H1 (cell line): Measurements from ENCODE around the gene OR52E2. TPM values are rescaled to one million over a fixed set of nuclear protein-coding genes. Genes with fewer than 3 reads are reported as not detected.

ENCODE experiments used
- CTCF ChIA-PET: fragments of 300-600 bp; sonication (Branson Sonifier 250); formaldehyde crosslinking; loops from one replicate; lab custom pipeline; 2021; ENCODE audit not compliant: partially characterized antibody; lab: Charles Lee
- POLR2A ChIA-PET: fragments of 300-600 bp; sonication (Branson Sonifier 250); formaldehyde crosslinking; loops from one replicate; lab custom pipeline; 2021; ENCODE audit warnings: inconsistent platforms; ENCODE audit not compliant: partially characterized antibody; lab: Charles Lee
- DNase-seq, 2 experiments: peaks; one replicate each; pipeline versions ENCODE4 v3.0.0 to v3.0.0-alpha.2; 2010 to 2022; ENCODE audit warnings: low spot score in 2 of 2, low read depth in 1 of 2, mixed read lengths in 1 of 2
- FAIRE-seq: peaks from 2 replicates; lab custom pipeline; 2011; peaks lifted over from hg19 to GRCh38; lab: Jason Lieb, UNC
- H2AFZ ChIP-seq: 2 replicates; pipeline ENCODE4 v1.8.1; 2012; ENCODE audit warnings: low read length, inconsistent platforms
- H2AK5ac ChIP-seq: 2 replicates; pipeline ENCODE4 v1.6.1; 2013; ENCODE audit warnings: low read depth, low read length
- H2BK120ac ChIP-seq: replicated peaks from 2 replicates; pipeline ENCODE3; 2013; ENCODE audit warnings: low read depth, low read length, inconsistent platforms
- H2BK12ac ChIP-seq: 2 replicates; pipeline ENCODE4 v1.6.1; 2013; ENCODE audit warnings: low read depth, low read length
- H2BK15ac ChIP-seq: 2 replicates; pipeline ENCODE4 v1.6.1; 2013; ENCODE audit warnings: low read length
- H2BK20ac ChIP-seq: 2 replicates; pipeline ENCODE4 v1.6.1; 2013; ENCODE audit warnings: low read length
- H2BK5ac ChIP-seq: 2 replicates; pipeline ENCODE4 v1.6.1; 2013; ENCODE audit warnings: low read depth, low read length
- H3K14ac ChIP-seq: 2 replicates; pipeline ENCODE4 v1.6.1; 2013; ENCODE audit warnings: inconsistent platforms; ENCODE audit not compliant: insufficient read length
- H3K18ac ChIP-seq: 2 replicates; pipeline ENCODE4 v1.6.1; 2013; ENCODE audit warnings: low read length; ENCODE audit errors: extremely low read depth
- H3K23ac ChIP-seq: 2 replicates; pipeline ENCODE4 v1.6.1; 2013; ENCODE audit warnings: inconsistent platforms; ENCODE audit not compliant: insufficient read length
- H3K23me2 ChIP-seq: 2 replicates; pipeline ENCODE4 v1.6.1; 2013; ENCODE audit warnings: low read depth, low read length
- H3K27ac ChIP-seq: 2 replicates; pipeline ENCODE4 v1.6.1; 2011; ENCODE audit warnings: low read depth, low read length, inconsistent platforms
- H3K27me3 ChIP-seq, 4 experiments: replicated peaks in 1 of 4; 1 replicate in 1 of 4; 2 replicates in 3 of 4; pipeline versions ENCODE4 v1.6.1 to v1.8.1; 2011 to 2013; ENCODE audit warnings: low read length in 3 of 4, mild to moderate bottlenecking in 3 of 4, inconsistent platforms in 2 of 4, mixed read lengths in 2 of 4, moderate library complexity in 1 of 4; ENCODE audit not compliant: control insufficient read depth in 3 of 4, insufficient read depth in 3 of 4; ENCODE audit errors: extremely low read depth in 1 of 4
- H3K36me3 ChIP-seq, 4 experiments: 2 replicates each; pipeline versions ENCODE4 v1.6.1 to v1.8.1; 2011 to 2013; ENCODE audit warnings: mild to moderate bottlenecking in 4 of 4, low read length in 3 of 4, moderate library complexity in 2 of 4, control low read depth in 1 of 4, inconsistent platforms in 1 of 4; ENCODE audit not compliant: insufficient read depth in 4 of 4, control insufficient read depth in 2 of 4
- H3K4ac ChIP-seq: replicated peaks from 2 replicates; pipeline ENCODE3; 2013; ENCODE audit warnings: low read length, low read depth, mixed read lengths, inconsistent platforms; ENCODE audit not compliant: insufficient read length
- H3K4me1 ChIP-seq, 4 experiments: replicated peaks in 1 of 4; 1 replicate in 1 of 4; 2 replicates in 3 of 4; pipeline versions ENCODE4 v1.6.1 to v1.8.1; 2011 to 2013; ENCODE audit warnings: low read length in 3 of 4, inconsistent platforms in 2 of 4, mixed read lengths in 1 of 4; ENCODE audit not compliant: insufficient read depth in 4 of 4, control insufficient read depth in 3 of 4
- H3K4me2 ChIP-seq, 2 experiments: 2 replicates each; pipeline versions ENCODE4 v1.6.1 to v1.8.1; 2011 to 2013; ENCODE audit warnings: low read depth in 2 of 2, low read length in 2 of 2, control low read depth in 1 of 2, inconsistent platforms in 1 of 2, mild to moderate bottlenecking in 1 of 2; ENCODE audit not compliant: insufficient read depth in 1 of 2
- H3K4me3 ChIP-seq, 4 experiments: fragments of 200-600, 300-600 bp in 1 of 4; sonication (generic), shearing (Covaris generic), sonication (Bioruptor Twin) in 1 of 4; 2 replicates each; pipeline versions ENCODE4 v1.5.1 to v1.8.1; 2011 to 2016; ENCODE audit warnings: low read length in 4 of 4, low read depth in 3 of 4, control low read depth in 2 of 4, inconsistent platforms in 2 of 4, mild to moderate bottlenecking in 2 of 4, mixed read lengths in 1 of 4, moderate library complexity in 1 of 4; ENCODE audit not compliant: insufficient read depth in 2 of 4; ENCODE audit errors: extremely low read depth in 1 of 4
- H3K56ac ChIP-seq: replicated peaks from 2 replicates; pipeline ENCODE3; 2013; ENCODE audit warnings: low read depth, mild to moderate bottlenecking, mixed read lengths, low read length, inconsistent platforms; ENCODE audit not compliant: insufficient read length
- H3K79me1 ChIP-seq: 2 replicates; pipeline ENCODE4 v1.6.1; 2013; ENCODE audit warnings: low read depth, low read length, control low read depth
- H3K79me2 ChIP-seq, 2 experiments: 2 replicates each; pipeline versions ENCODE4 v1.6.1 to v1.8.1; 2012 to 2013; ENCODE audit warnings: low read length in 2 of 2, mild to moderate bottlenecking in 2 of 2, inconsistent platforms in 1 of 2; ENCODE audit not compliant: insufficient read depth in 2 of 2, control insufficient read depth in 1 of 2
- H3K9ac ChIP-seq, 4 experiments: replicated peaks in 1 of 4; 1 replicate in 1 of 4; 2 replicates in 3 of 4; pipeline versions ENCODE4 v1.6.1 to v1.8.1; 2011 to 2013; ENCODE audit warnings: low read depth in 3 of 4, low read length in 3 of 4, control low read depth in 2 of 4, mild to moderate bottlenecking in 2 of 4, moderate library complexity in 2 of 4, inconsistent platforms in 1 of 4; ENCODE audit errors: extremely low read depth in 1 of 4
- H3K9me3 ChIP-seq, 2 experiments: 2 replicates each; pipeline versions ENCODE4 v1.6.1 to v1.8.1; 2012 to 2013; ENCODE audit warnings: mild to moderate bottlenecking in 2 of 2, moderate library complexity in 2 of 2, control low read depth in 1 of 2, inconsistent platforms in 1 of 2, low read depth in 1 of 2, low read length in 1 of 2, mixed read lengths in 1 of 2; ENCODE audit not compliant: insufficient read depth in 2 of 2
- H4K20me1 ChIP-seq, 2 experiments: replicated peaks in 1 of 2; 2 replicates each; pipeline versions ENCODE3 to v1.8.1; 2011 to 2013; ENCODE audit warnings: inconsistent platforms in 2 of 2, low read length in 2 of 2, mild to moderate bottlenecking in 1 of 2; ENCODE audit not compliant: insufficient read depth in 2 of 2, control insufficient read depth in 1 of 2
- H4K5ac ChIP-seq: 2 replicates; pipeline ENCODE4 v1.6.1; 2013; ENCODE audit warnings: low read length, low read depth, mixed read lengths, inconsistent platforms; ENCODE audit not compliant: insufficient read length
- H4K8ac ChIP-seq: 2 replicates; pipeline ENCODE4 v1.8.0; 2013; ENCODE audit warnings: mild to moderate bottlenecking, moderate library complexity, low read length, inconsistent platforms; ENCODE audit not compliant: insufficient read depth; ENCODE audit errors: extremely low read depth
- H4K91ac ChIP-seq: replicated peaks from 2 replicates; pipeline ENCODE3; 2013; ENCODE audit warnings: low read length, mixed read lengths, inconsistent platforms; ENCODE audit not compliant: insufficient read length
- BACH1 ChIP-seq: IDR thresholded peaks from 2 replicates; pipeline ENCODE4 v1.6.1; 2012; ENCODE audit warnings: low read length, improper control_type of control experiment
- BRCA1 ChIP-seq: IDR thresholded peaks from 2 replicates; pipeline ENCODE4 v1.6.1; 2012; ENCODE audit warnings: low read depth, low read length, improper control_type of control experiment
- CBX8 ChIP-seq: fragments of 300-800, 300-1000 bp; sonication (generic); IDR thresholded peaks from 2 replicates; pipeline ENCODE4 v1.7.1; 2016; ENCODE audit warnings: low read depth, low read length, borderline replicate concordance
- CHD2 ChIP-seq: IDR thresholded peaks from 2 replicates; pipeline ENCODE4 v1.6.1; 2012; ENCODE audit warnings: low read length, improper control_type of control experiment
- GTF2F1 ChIP-seq: IDR thresholded peaks from 2 replicates; pipeline ENCODE4 v1.6.1; 2012; ENCODE audit warnings: low read depth, low read length, improper control_type of control experiment, borderline replicate concordance
- HDAC6 ChIP-seq: IDR thresholded peaks from one replicate; pipeline ENCODE4 v1.7.1; 2012; ENCODE audit warnings: low read depth, mild to moderate bottlenecking, inconsistent platforms, low read length, moderate library complexity
- JUND ChIP-seq: IDR thresholded peaks from 2 replicates; pipeline ENCODE4 v1.6.1; 2011; ENCODE audit warnings: mild to moderate bottlenecking, improper control_type of control experiment, low read length
- RBBP5 ChIP-seq: IDR thresholded peaks from 2 replicates; pipeline ENCODE4 v1.7.1; 2012; ENCODE audit warnings: low read depth, mild to moderate bottlenecking, inconsistent platforms, low read length, moderate library complexity, borderline replicate concordance
- RNF2 ChIP-seq: fragments of 200-900, 300-1000 bp; sonication (generic); IDR thresholded peaks from 2 replicates; pipeline ENCODE4 v1.7.1; 2016; ENCODE audit warnings: borderline replicate concordance, low read depth, mild to moderate bottlenecking, antibody characterized with exemption, low read length; ENCODE audit not compliant: poor library complexity, severe bottlenecking; ENCODE audit errors: missing control alignments
- RXRA ChIP-seq: IDR thresholded peaks from 2 replicates; pipeline ENCODE4 v1.6.1; 2011; ENCODE audit warnings: low read depth, mild to moderate bottlenecking, low read length, moderate library complexity; ENCODE audit not compliant: insufficient read depth
- SIRT6 ChIP-seq: IDR thresholded peaks from one replicate; pipeline ENCODE4 v1.7.1; 2012; ENCODE audit warnings: low read length, inconsistent platforms
- SIX5 ChIP-seq: IDR thresholded peaks from 2 replicates; pipeline ENCODE4 v1.6.1; 2011; ENCODE audit warnings: mild to moderate bottlenecking, low read depth, low read length
- SUZ12 ChIP-seq: fragments of 200-600 bp; sonication (generic); IDR thresholded peaks from 2 replicates; pipeline ENCODE4 v1.6.1; 2012; ENCODE audit warnings: mild to moderate bottlenecking, inconsistent platforms, low read length, moderate library complexity, mixed read lengths
- TAF7 ChIP-seq: optimal IDR thresholded peaks from 2 replicates; pipeline ENCODE3; 2011; ENCODE audit warnings: low read depth, mild to moderate bottlenecking, inconsistent platforms, low read length, moderate library complexity, borderline replicate concordance
- WGBS, 2 experiments: shearing (Covaris generic) in 1 of 2; methylation state at CpG; one replicate each; pipeline versions ENCODE4 v1.1.6 to v1.1.7; 2013 to 2015; ENCODE audit warnings: low lambda C conversion rate in 2 of 2, mixed read lengths in 2 of 2, inconsistent platforms in 1 of 2, low coverage in 1 of 2, missing lambda C conversion rate in 1 of 2; ENCODE audit not compliant: insufficient replicate concordance in 2 of 2, insufficient coverage in 1 of 2, insufficient read length in 1 of 2; ENCODE audit errors: extremely low coverage in 1 of 2, missing lambda C conversion rate in 1 of 2; 5-methylcytosine and 5-hydroxymethylcytosine counted together
- polyA plus RNA-seq, 7 experiments: library from polyadenylated mRNA; depleted of rRNA in 3 of 7; stranded (reverse) in 5 of 7; unstranded in 2 of 7; fragments of >200 nt in 5 of 7; fragments of 200-250 nt in 2 of 7; gene quantifications; 1 replicate in 5 of 7; 2 replicates in 1 of 7; 4 replicates in 1 of 7; pipeline versions ENCODE4 v1.2.1 to v1.2.3, GENCODE V29; 2011 to 2013; ENCODE audit warnings: missing spikeins in 2 of 7, mixed read lengths in 2 of 7
- total RNA-seq: library from RNA; stranded (reverse); fragmentation: NEBNext Ultra II Directional; extraction: Animal tissue kit (Norgen Biotek cat#: 25700); gene quantifications from 2 replicates; pipeline ENCODE4 v1.2.1, GENCODE V29; 2021
- TF ChIP-seq, protein P1 (sequence below): IDR thresholded peaks from 2 replicates; pipeline ENCODE4 v1.6.1; 2011; ENCODE audit warnings: low read depth, mild to moderate bottlenecking, low read length; ENCODE audit not compliant: insufficient read depth

The OR52E2 gene
- total and polyA plus RNA-seq, 2 of the 8 experiments (the other 6 are each of a cell fraction or from before 2014, with no cell fraction given), result not detected

DNA sequence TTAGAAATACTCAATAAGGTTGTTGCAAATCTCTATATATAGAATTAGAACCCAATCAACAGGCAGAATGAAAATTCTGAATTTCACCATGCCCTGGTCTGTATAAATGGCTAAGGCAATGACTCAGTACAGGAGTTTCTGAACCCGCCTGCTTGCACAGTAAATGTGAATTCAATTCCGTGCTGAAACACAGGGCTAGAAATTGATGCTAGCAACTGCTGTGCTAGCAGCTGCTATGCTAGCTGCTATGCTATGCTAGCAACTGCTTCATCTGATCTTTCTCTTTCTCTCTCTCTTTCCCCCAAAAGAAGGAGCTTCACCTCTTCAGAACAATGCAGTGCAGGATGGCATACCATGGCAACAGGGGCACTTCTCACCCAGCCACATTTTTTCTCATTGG, 22.8 kb downstream of the OR52E2 start:
- POLR2A ChIA-PET, result no interaction called here
- Histone ChIP-seq H3K4ac (no peak overlapping the region), H4K91ac (no peak overlapping the region), H3K27me3 (no peaks in the 10 kb centered on the region), H2AK5ac (no peak overlapping the region), H3K56ac (no peak overlapping the region), H4K5ac (no peak overlapping the region), H3K18ac (no peak overlapping the region), H3K4me2 (no peak overlapping the region), H2BK15ac (no peak overlapping the region), H3K4me3 (no peak overlapping the region), H3K79me2 (no peaks in the 10 kb centered on the region), H3K9me3 (no peaks in the 10 kb centered on the region), H2BK12ac (no peak overlapping the region), H4K8ac (no peak overlapping the region), H2BK120ac (no peak overlapping the region), H4K20me1 (no peaks in the 10 kb centered on the region), H2AFZ (no peak overlapping the region), H3K23me2 (peaks cover 1% of the 10 kb centered on the region; the same call in 1 of the 2 replicates), H3K14ac (no peak overlapping the region), H3K4me1 (no peaks in the 10 kb centered on the region), H3K23ac (no peak overlapping the region), H2BK5ac (no peak overlapping the region), H3K79me1 (no peaks in the 10 kb centered on the region), H2BK20ac (no peak overlapping the region), H3K27ac (no peak overlapping the region), H3K36me3 (no peaks in the 10 kb centered on the region), H3K9ac (no peak overlapping the region)
- DNase-seq (no peak), FAIRE-seq (no peak)
- WGBS, 2 experiments, result 97% methylated on average over 2 of the region's 2 CpGs; no CpG with 5 or more reads in 1 of the 2 experiments
- CTCF ChIA-PET, result no interaction called here
- no peak for TF ChIP-seq TAF7
- TF ChIP-seq HDAC6, result no peak
- no peak for TF ChIP-seq GTF2F1
- TF ChIP-seq BRCA1, result no peak
- no peak for TF ChIP-seq SIRT6
- TF ChIP-seq JUND, result no peak
- no peak for TF ChIP-seq RNF2
- no peak for TF ChIP-seq CHD2
- TF ChIP-seq, protein P1, sequence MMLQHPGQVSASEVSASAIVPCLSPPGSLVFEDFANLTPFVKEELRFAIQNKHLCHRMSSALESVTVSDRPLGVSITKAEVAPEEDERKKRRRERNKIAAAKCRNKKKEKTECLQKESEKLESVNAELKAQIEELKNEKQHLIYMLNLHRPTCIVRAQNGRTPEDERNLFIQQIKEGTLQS, result no peak
- no peak for TF ChIP-seq RXRA
- TF ChIP-seq SIX5, result no peak
- no peak for TF ChIP-seq SUZ12
- no peak for TF ChIP-seq CBX8
- TF ChIP-seq RBBP5, result no peak
- no peak for TF ChIP-seq BACH1
